H9 (cell line): ENCODE measurements around the gene HUNK. TPM values are rescaled to one million over a fixed set of nuclear protein-coding genes. Genes with fewer than 3 reads are reported as not detected.
A peak's percentile ranks its signal among the peaks of the same experiment; 100 is the strongest.

ENCODE experiments used
- DNase-seq: peaks from one replicate; pipeline ENCODE4 v3.0.0-alpha.2; 2017
- H2AFZ ChIP-seq: one replicate; pipeline ENCODE4 v1.6.1; 2013; ENCODE audit warnings: mild to moderate bottlenecking, low read length, control low read depth, moderate library complexity
- H2AK5ac ChIP-seq: 2 replicates; pipeline ENCODE4 v1.6.1; 2013; ENCODE audit warnings: low read length, control low read depth, mixed read lengths; ENCODE audit not compliant: insufficient read length
- H2BK120ac ChIP-seq: one replicate; pipeline ENCODE4 v1.6.1; 2013; ENCODE audit warnings: low read depth, mild to moderate bottlenecking, low read length, control low read depth, inconsistent platforms; ENCODE audit not compliant: poor library complexity, severe bottlenecking
- H2BK12ac ChIP-seq: 2 replicates; pipeline ENCODE4 v1.6.1; 2013; ENCODE audit warnings: low read length, control low read depth, mixed read lengths, low read depth; ENCODE audit not compliant: insufficient read length
- H2BK15ac ChIP-seq: 2 replicates; pipeline ENCODE4 v1.6.1; 2013; ENCODE audit warnings: low read depth, low read length, control low read depth
- H2BK20ac ChIP-seq: one replicate; pipeline ENCODE4 v1.6.1; 2013; ENCODE audit warnings: low read depth, mild to moderate bottlenecking, low read length, control low read depth, inconsistent platforms; ENCODE audit not compliant: poor library complexity, severe bottlenecking
- H2BK5ac ChIP-seq: 2 replicates; pipeline ENCODE4 v1.6.1; 2013; ENCODE audit warnings: low read length, control low read depth, mixed read lengths; ENCODE audit not compliant: insufficient read length
- H3K14ac ChIP-seq: 2 replicates; pipeline ENCODE4 v1.6.1; 2013; ENCODE audit warnings: low read length, control low read depth; ENCODE audit not compliant: insufficient read depth
- H3K18ac ChIP-seq: 2 replicates; pipeline ENCODE4 v1.6.1; 2013; ENCODE audit warnings: low read depth, mild to moderate bottlenecking, mixed read lengths, low read length, control low read depth; ENCODE audit not compliant: insufficient read length
- H3K23ac ChIP-seq: 2 replicates; pipeline ENCODE4 v1.6.1; 2013; ENCODE audit warnings: low read length, control low read depth, mixed read lengths, low read depth; ENCODE audit not compliant: insufficient read length
- H3K23me2 ChIP-seq: 2 replicates; pipeline ENCODE4 v1.6.1; 2013; ENCODE audit warnings: low read depth, mild to moderate bottlenecking, mixed read lengths, low read length, control low read depth; ENCODE audit not compliant: insufficient read length, poor library complexity, severe bottlenecking
- H3K27ac ChIP-seq: 2 replicates; pipeline ENCODE4 v1.5.1; 2013; ENCODE audit warnings: low read length, control low read depth, mixed read lengths, low read depth; ENCODE audit not compliant: insufficient read length
- H3K27me3 ChIP-seq: 2 replicates; pipeline ENCODE4 v1.6.1; 2013; ENCODE audit warnings: low read length, control low read depth, inconsistent platforms; ENCODE audit not compliant: insufficient read depth
- H3K4ac ChIP-seq: 2 replicates; pipeline ENCODE4 v1.6.1; 2013; ENCODE audit warnings: low read depth, mild to moderate bottlenecking, control low read depth, inconsistent platforms, low read length, moderate library complexity
- H3K4me1 ChIP-seq: 2 replicates; pipeline ENCODE4 v1.6.1; 2013; ENCODE audit warnings: low read length, control low read depth, inconsistent platforms; ENCODE audit not compliant: insufficient read depth
- H3K4me2 ChIP-seq: 2 replicates; pipeline ENCODE4 v1.6.1; 2013; ENCODE audit warnings: low read length, control low read depth, mixed read lengths; ENCODE audit not compliant: insufficient read length, insufficient read depth
- H3K56ac ChIP-seq: 2 replicates; pipeline ENCODE4 v1.6.1; 2013; ENCODE audit warnings: low read depth, mild to moderate bottlenecking, mixed read lengths, low read length, control low read depth; ENCODE audit not compliant: insufficient read length
- H3K79me1 ChIP-seq: 2 replicates; pipeline ENCODE4 v1.6.1; 2013; ENCODE audit warnings: low read depth, mild to moderate bottlenecking, moderate library complexity, low read length, control low read depth, inconsistent platforms; ENCODE audit not compliant: insufficient read depth, poor library complexity, severe bottlenecking
- H3K79me2 ChIP-seq: 2 replicates; pipeline ENCODE4 v1.6.1; 2013; ENCODE audit warnings: low read length, control low read depth, inconsistent platforms; ENCODE audit not compliant: insufficient read depth
- H3K9ac ChIP-seq: 2 replicates; pipeline ENCODE4 v1.6.1; 2013; ENCODE audit warnings: low read length, control low read depth, mixed read lengths; ENCODE audit not compliant: insufficient read length; ENCODE audit errors: extremely low read depth
- H3K9me3 ChIP-seq: one replicate; pipeline ENCODE4 v1.6.1; 2013; ENCODE audit warnings: low read depth, low read length, inconsistent platforms; ENCODE audit not compliant: control insufficient read depth
- H3T11ph ChIP-seq: one replicate; pipeline ENCODE4 v1.6.1; 2013; ENCODE audit warnings: mild to moderate bottlenecking, low read length, control low read depth, inconsistent platforms
- H4K20me1 ChIP-seq: one replicate; pipeline ENCODE4 v1.6.1; 2013; ENCODE audit not compliant: control insufficient read depth, insufficient read length, insufficient read depth
- H4K5ac ChIP-seq: 2 replicates; pipeline ENCODE4 v1.6.1; 2013; ENCODE audit warnings: low read depth, mild to moderate bottlenecking, mixed read lengths, low read length, control low read depth; ENCODE audit not compliant: insufficient read length
- H4K8ac ChIP-seq: replicated peaks from 2 replicates; pipeline ENCODE4 v1.6.1; 2013; ENCODE audit warnings: low read length, control low read depth, mixed read lengths, low read depth; ENCODE audit not compliant: insufficient read length
- H4K91ac ChIP-seq: 2 replicates; pipeline ENCODE4 v1.6.1; 2013; ENCODE audit warnings: low read depth, mild to moderate bottlenecking, moderate library complexity, mixed read lengths, low read length, control low read depth; ENCODE audit not compliant: insufficient read length
- H3K27ac Mint-ChIP-seq, 3 experiments: 2 replicates in 2 of 3; 3 replicates in 1 of 3; pipeline ENCODE4 v1.8.0; 2020 to 2021; ENCODE audit warnings: mixed read lengths in 3 of 3, mild to moderate bottlenecking in 1 of 3, moderate library complexity in 1 of 3
- H3K27me3 Mint-ChIP-seq: 2 replicates; pipeline ENCODE4 v1.8.0; 2021; ENCODE audit warnings: low read depth, mild to moderate bottlenecking, moderate library complexity, mixed read lengths
- H3K36me3 Mint-ChIP-seq, 3 experiments: 2 replicates in 2 of 3; 3 replicates in 1 of 3; pipeline ENCODE4 v1.8.0; 2020 to 2021; ENCODE audit warnings: low read depth in 3 of 3, mixed read lengths in 3 of 3; ENCODE audit not compliant: insufficient read depth in 1 of 3
- H3K4me1 Mint-ChIP-seq, 2 experiments: 2 replicates each; pipeline ENCODE4 v1.8.0; 2020; ENCODE audit warnings: mixed read lengths in 2 of 2
- H3K4me3 Mint-ChIP-seq, 2 experiments: 2 replicates in 1 of 2; 3 replicates in 1 of 2; pipeline ENCODE4 v1.8.0; 2020 to 2021; ENCODE audit warnings: mild to moderate bottlenecking in 2 of 2, mixed read lengths in 2 of 2, moderate library complexity in 1 of 2
- H3K9me3 Mint-ChIP-seq, 2 experiments: 2 replicates in 1 of 2; 3 replicates in 1 of 2; pipeline ENCODE4 v1.8.0; 2020; ENCODE audit warnings: mild to moderate bottlenecking in 2 of 2, mixed read lengths in 2 of 2, moderate library complexity in 1 of 2
- WGBS: extraction: QIAGEN DNeasy Blood & Tissue Kit; methylation state at CpG from one replicate; pipeline ENCODE4 v1.1.7; 2013; ENCODE audit warnings: missing lambda C conversion rate, low lambda C conversion rate, mixed read lengths; ENCODE audit not compliant: insufficient read length; ENCODE audit errors: extremely low coverage; 5-methylcytosine and 5-hydroxymethylcytosine counted together
- total RNA-seq: library from RNA; stranded (reverse); gene quantifications from 2 replicates; pipeline ENCODE4 v1.2.1, GENCODE V29; 2021
- TF ChIP-seq, protein P1 (sequence below): fragments of 200-600 bp; sonication (generic); conservative IDR thresholded peaks from 3 replicates; pipeline ENCODE4 v1.8.0; 2021; ENCODE audit warnings: antibody characterized with exemption, mild to moderate bottlenecking

Gene HUNK
- total RNA-seq, 1 experiment from 2014 or later, result 5.8 TPM

DNA sequence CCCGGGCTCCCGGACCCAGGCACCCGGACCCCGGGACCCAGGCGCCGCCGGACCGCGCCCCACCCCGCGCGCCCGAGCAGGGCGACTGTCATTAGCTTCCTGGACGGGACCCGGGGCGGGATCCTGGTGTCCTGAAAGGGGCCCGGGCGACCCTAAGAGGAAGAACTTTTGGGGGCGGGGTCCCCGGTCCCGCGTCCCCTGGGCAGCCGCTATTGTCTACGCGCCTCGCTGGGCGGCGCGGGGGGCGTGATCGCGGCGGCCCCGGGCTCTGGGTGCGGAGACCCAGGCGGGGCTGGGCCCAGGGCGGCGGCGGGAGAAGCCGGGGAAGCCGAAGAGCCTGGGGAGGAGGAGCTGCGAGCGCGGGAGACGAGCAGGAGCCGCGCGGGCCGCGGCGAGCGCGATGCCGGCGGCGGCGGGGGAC is 465 bp downstream of the HUNK start:
- no peak overlapping the region for H2BK120ac ChIP-seq
- H3K9me3 Mint-ChIP-seq, result peaks cover 0 to 5% of the 10 kb centered on the region in 2 experiments; a peak in 3 of 5 replicates
- H3K56ac ChIP-seq, result no peak overlapping the region
- no peak overlapping the region for H3K27ac Mint-ChIP-seq
- no peak overlapping the region for H4K91ac ChIP-seq
- WGBS, result no CpG with 5 or more reads among the region's 58 CpGs
- H3K27me3 Mint-ChIP-seq, result peaks cover 17% of the 10 kb centered on the region
- no peak overlapping the region for H3K4ac ChIP-seq
- H2BK12ac ChIP-seq, result no peak overlapping the region
- H3T11ph ChIP-seq, result no peak overlapping the region
- H4K20me1 ChIP-seq, result no peaks in the 10 kb centered on the region
- TF ChIP-seq, protein P1, sequence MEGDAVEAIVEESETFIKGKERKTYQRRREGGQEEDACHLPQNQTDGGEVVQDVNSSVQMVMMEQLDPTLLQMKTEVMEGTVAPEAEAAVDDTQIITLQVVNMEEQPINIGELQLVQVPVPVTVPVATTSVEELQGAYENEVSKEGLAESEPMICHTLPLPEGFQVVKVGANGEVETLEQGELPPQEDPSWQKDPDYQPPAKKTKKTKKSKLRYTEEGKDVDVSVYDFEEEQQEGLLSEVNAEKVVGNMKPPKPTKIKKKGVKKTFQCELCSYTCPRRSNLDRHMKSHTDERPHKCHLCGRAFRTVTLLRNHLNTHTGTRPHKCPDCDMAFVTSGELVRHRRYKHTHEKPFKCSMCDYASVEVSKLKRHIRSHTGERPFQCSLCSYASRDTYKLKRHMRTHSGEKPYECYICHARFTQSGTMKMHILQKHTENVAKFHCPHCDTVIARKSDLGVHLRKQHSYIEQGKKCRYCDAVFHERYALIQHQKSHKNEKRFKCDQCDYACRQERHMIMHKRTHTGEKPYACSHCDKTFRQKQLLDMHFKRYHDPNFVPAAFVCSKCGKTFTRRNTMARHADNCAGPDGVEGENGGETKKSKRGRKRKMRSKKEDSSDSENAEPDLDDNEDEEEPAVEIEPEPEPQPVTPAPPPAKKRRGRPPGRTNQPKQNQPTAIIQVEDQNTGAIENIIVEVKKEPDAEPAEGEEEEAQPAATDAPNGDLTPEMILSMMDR, result no peak
- H3K4me1 ChIP-seq, result no peaks in the 10 kb centered on the region; the same call in 1 of the 2 replicates
- H3K4me1 Mint-ChIP-seq, result peaks cover 40 to 41% of the 10 kb centered on the region in 2 experiments
- H3K9ac ChIP-seq, result no peak overlapping the region
- H3K9me3 ChIP-seq, result no peaks in the 10 kb centered on the region
- peaks cover 2% of the 10 kb centered on the region; the same call in 1 of the 2 replicates for H3K27me3 ChIP-seq
- peak overlapping the region; percentile 79; the same call in 1 of the 2 replicates for H3K14ac ChIP-seq
- H3K79me2 ChIP-seq, result no peaks in the 10 kb centered on the region
- H4K8ac ChIP-seq, result no peak overlapping the region
- peak; percentile 39 for DNase-seq
- H2AFZ ChIP-seq, result no peak overlapping the region
- peak overlapping the region; percentile 91 for H3K4me2 ChIP-seq
- H3K23ac ChIP-seq, result no peak overlapping the region
- no peak overlapping the region for H2BK20ac ChIP-seq
- no peak overlapping the region for H2AK5ac ChIP-seq
- H3K36me3 Mint-ChIP-seq, result peaks cover 0 to 10% (median 0%) of the 10 kb centered on the region in 3 experiments; a peak in 5 of 7 replicates
- no peak overlapping the region for H3K18ac ChIP-seq
- peak overlapping the region; percentile 48 to 80; a peak in 3 of 5 replicates for H3K4me3 Mint-ChIP-seq
- no peaks in the 10 kb centered on the region for H3K79me1 ChIP-seq
- no peak overlapping the region; the same call in 1 of the 2 replicates for H2BK15ac ChIP-seq
- no peak overlapping the region for H2BK5ac ChIP-seq
- no peak overlapping the region for H3K27ac ChIP-seq
- H3K23me2 ChIP-seq, result peaks cover 15% of the 10 kb centered on the region
- H4K5ac ChIP-seq, result no peak overlapping the region
